Right lobe of liver (tissue), 4 donors: ENCODE data around the gene NDUFS2.

Source experiments
- POLR2A ChIP-seq: fragments of 450-650 bp; IDR thresholded peaks from one replicate; pipeline ENCODE4 v1.6.1; 2017; ENCODE audit warnings: antibody characterized with exemption, mild to moderate bottlenecking
- TF ChIP-seq, protein P1 (sequence below), 4 donors: fragments of 200-600 bp in 3 of 4; fragments of 450-650 bp in 1 of 4; IDR thresholded peaks; one replicate each; pipeline versions ENCODE4 v1.5.1 to v1.8.0; 2016 to 2022; ENCODE audit warnings: antibody characterized with exemption in 4 of 4, mild to moderate bottlenecking in 2 of 4
- donor health status: DM: no; HTN: no; CAD: no.
- donor health status: DM: no; HTN: no; CAD: no.
- donor health status: DM: no; HTN: yes; CAD: no.

DNA sequence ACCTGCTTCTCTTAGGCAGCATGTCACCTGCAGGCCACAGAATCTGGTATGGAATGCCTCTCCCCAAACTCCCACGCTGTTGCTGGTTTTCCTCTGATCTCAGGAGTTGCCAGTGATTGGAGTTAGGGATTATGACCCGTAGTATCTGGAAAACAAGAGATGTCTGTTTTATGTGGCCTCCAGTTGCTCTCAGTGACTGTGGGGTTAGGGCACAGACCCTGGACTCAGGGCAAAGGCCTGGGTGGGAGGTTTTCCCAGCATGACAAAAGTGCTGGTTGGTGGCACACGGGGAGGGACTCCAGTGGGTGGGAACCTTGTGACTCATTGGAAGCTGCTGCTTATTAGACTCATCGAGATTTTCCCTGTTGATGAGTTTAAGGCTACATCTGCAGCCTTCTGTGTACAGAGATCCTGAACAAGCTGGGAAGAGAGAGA is 35.9 kb downstream of the NDUFS2 start, which contains the start of gene NR1I3:
- TF ChIP-seq, protein P1, sequence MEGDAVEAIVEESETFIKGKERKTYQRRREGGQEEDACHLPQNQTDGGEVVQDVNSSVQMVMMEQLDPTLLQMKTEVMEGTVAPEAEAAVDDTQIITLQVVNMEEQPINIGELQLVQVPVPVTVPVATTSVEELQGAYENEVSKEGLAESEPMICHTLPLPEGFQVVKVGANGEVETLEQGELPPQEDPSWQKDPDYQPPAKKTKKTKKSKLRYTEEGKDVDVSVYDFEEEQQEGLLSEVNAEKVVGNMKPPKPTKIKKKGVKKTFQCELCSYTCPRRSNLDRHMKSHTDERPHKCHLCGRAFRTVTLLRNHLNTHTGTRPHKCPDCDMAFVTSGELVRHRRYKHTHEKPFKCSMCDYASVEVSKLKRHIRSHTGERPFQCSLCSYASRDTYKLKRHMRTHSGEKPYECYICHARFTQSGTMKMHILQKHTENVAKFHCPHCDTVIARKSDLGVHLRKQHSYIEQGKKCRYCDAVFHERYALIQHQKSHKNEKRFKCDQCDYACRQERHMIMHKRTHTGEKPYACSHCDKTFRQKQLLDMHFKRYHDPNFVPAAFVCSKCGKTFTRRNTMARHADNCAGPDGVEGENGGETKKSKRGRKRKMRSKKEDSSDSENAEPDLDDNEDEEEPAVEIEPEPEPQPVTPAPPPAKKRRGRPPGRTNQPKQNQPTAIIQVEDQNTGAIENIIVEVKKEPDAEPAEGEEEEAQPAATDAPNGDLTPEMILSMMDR (IDR thresholded peaks at IDR 0.05) = no peak
- TF ChIP-seq POLR2A = peak; percentile 79
